ENCODE data around the gene CIITA.

DNA sequence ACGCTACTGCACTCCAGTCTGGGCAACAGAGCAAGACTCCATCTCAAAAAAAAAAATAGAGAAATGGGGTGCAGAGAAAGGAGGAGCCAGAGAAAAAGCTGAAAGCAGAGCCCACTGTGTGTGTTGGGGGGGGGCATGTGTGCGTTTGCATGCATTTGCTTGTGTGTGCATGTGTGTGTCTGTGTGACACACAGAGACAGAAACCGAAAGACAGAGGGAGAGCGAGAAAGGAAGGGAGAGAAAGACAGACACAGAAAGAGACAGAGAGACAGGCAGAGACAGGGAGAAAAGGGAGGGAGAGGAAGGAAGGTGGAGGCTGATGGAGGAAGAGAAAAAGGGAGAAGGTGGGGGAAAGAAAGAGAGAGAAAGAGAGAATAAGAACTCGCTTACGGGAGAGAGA is 9.8 kb upstream of the CIITA start:
- TF ChIP-seq, protein P1, sequence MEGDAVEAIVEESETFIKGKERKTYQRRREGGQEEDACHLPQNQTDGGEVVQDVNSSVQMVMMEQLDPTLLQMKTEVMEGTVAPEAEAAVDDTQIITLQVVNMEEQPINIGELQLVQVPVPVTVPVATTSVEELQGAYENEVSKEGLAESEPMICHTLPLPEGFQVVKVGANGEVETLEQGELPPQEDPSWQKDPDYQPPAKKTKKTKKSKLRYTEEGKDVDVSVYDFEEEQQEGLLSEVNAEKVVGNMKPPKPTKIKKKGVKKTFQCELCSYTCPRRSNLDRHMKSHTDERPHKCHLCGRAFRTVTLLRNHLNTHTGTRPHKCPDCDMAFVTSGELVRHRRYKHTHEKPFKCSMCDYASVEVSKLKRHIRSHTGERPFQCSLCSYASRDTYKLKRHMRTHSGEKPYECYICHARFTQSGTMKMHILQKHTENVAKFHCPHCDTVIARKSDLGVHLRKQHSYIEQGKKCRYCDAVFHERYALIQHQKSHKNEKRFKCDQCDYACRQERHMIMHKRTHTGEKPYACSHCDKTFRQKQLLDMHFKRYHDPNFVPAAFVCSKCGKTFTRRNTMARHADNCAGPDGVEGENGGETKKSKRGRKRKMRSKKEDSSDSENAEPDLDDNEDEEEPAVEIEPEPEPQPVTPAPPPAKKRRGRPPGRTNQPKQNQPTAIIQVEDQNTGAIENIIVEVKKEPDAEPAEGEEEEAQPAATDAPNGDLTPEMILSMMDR (IDR thresholded peaks at IDR 0.05) = no peak
- no peak for TF ChIP-seq POLR2A (IDR thresholded peaks at IDR 0.05)

Measured in adrenal gland (tissue), 5 donors.